ENCODE results near the gene NOP14.

- TF ChIP-seq POLR2A (IDR thresholded peaks at IDR 0.05) (no peak), CTCF (IDR thresholded peaks at IDR 0.05) (no peak), EP300 (IDR thresholded peaks at IDR 0.05; ENCODE audit: low read depth) (no peak)
Measured at GRCh38 chr4:2943364-2944090, 19.7 kb downstream of the NOP14 start.

Measured in transverse colon (tissue), 3 donors.